ENCODE measurements around the gene LRP2.
"Not testable (repeated sequence)": the region's sequence is repeated elsewhere in the genome, so short reads cannot be mapped to it uniquely, and the experiment has no call there.

Gene LRP2

DNA sequence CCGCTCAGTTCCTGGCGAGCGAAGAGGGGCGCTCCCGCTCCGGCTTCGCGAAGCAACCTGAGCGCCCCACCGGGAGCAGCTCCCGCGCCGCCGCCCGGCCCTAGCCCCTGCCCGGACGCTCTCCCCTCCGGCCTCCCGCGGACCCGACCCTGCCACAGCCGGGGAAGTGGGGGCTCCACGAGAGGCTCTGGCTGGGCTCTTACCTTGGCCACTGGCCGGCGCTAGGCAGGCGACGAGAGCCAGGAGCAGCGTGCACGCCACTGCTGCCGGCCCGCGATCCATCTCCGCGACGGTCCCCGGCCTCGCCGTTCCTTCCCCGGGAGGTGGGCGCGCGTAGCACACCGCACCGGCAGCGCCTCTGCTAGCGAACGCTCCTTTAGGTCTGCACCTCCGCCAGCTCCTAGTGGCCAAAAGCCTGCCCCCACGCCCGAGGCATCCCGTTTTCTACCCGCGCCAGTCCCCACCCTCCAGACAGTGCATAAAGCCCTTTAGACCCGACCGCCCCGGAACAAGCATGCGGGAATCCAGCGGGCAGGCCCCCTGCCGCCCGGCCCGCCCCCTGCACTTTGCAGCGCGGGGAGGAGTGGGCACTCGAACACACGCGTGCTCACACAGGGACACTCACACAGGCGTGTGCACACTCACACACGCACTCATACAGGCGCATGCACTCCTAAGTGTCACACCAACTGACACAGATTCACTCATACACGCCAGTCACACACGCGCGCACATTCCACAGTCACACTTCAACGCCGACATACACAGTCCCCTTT lies at the start of gene LRP2:
TSS of gene LRP2 (minus strand) at position 417 of the 776 bp plus-strand sequence. CDS start at position 282, 135 bp downstream.
- H3K27me3 ChIP-seq (replicated peaks; ENCODE audit: control insufficient read depth, insufficient read depth, low read length) = no peaks in the 10 kb centered on the region; the same call in 1 of the 2 replicates
- TF ChIP-seq, protein P1, sequence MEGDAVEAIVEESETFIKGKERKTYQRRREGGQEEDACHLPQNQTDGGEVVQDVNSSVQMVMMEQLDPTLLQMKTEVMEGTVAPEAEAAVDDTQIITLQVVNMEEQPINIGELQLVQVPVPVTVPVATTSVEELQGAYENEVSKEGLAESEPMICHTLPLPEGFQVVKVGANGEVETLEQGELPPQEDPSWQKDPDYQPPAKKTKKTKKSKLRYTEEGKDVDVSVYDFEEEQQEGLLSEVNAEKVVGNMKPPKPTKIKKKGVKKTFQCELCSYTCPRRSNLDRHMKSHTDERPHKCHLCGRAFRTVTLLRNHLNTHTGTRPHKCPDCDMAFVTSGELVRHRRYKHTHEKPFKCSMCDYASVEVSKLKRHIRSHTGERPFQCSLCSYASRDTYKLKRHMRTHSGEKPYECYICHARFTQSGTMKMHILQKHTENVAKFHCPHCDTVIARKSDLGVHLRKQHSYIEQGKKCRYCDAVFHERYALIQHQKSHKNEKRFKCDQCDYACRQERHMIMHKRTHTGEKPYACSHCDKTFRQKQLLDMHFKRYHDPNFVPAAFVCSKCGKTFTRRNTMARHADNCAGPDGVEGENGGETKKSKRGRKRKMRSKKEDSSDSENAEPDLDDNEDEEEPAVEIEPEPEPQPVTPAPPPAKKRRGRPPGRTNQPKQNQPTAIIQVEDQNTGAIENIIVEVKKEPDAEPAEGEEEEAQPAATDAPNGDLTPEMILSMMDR (IDR thresholded peaks at IDR 0.05; ENCODE audit: insufficient read depth, low read length, poor library complexity, severe bottlenecking) = no peak

DNA sequence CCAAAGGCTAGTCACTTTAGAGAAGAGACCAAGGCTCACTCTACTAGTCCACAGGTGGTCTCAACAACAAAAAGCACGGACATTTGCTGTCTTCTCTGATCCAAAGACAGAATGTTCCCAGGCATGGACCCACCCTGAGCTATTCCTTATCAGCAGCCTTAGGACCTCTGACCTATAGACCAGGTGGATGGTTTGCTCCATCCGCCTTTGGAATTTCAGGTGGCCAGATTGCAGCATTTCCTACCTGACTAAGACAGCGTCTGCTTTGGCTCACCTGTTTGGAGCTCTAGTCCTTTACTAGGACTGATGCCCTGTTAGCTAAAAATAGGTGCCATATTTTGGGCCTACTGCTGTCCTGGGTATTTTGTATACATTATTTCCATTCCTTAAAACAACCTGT lies 44.6 kb upstream of the LRP2 start:
- TF ChIP-seq, protein P1 (IDR thresholded peaks at IDR 0.05; ENCODE audit: insufficient read depth, low read length, poor library complexity, severe bottlenecking) = no peak
- no peak for DNase-seq (ENCODE audit: extremely low read depth, insufficient read length)

More for the DNA sequence above, at the start of gene LRP2:
- no peaks in the 10 kb centered on the region for H3K36me3 ChIP-seq (ENCODE audit: control insufficient read depth, insufficient read depth, low read length)
- peak within 1 kb of the TSS; percentile 42 for H3K4me3 ChIP-seq (replicated peaks; ENCODE audit: low read depth, low read length)
- peak; percentile 23 for DNase-seq (ENCODE audit: extremely low read depth, insufficient read length)

DNA sequence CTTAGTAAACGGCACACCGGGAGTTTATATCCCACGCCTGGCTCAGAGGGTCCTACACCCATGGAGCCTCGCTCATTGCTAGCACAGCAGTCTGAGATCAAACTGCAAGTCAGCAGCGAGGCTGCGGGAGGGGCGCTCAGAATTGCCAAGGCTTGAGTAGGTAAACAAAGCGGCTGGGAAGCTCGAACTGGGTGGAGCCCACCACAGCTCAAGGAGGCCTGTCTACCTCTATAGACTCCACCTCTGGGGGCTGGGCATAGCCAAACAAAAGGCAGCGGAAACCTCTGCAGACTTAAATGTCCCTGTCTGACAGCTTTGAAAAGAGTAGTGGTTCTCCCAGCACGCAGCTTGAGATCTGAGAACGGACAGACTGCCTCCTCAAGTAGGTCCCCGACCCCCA lies 37.2 kb upstream of the LRP2 start:
- H3K4me3 ChIP-seq (replicated peaks; ENCODE audit: low read depth, low read length); DNase-seq (ENCODE audit: extremely low read depth, insufficient read length); H3K36me3 ChIP-seq (ENCODE audit: control insufficient read depth, insufficient read depth, low read length); H3K27me3 ChIP-seq (replicated peaks; ENCODE audit: control insufficient read depth, insufficient read depth, low read length): not testable (repeated sequence)

More for the DNA sequence above, 44.6 kb upstream of the LRP2 start:
- Histone ChIP-seq H3K27me3 (replicated peaks; ENCODE audit: control insufficient read depth, insufficient read depth, low read length) (no peaks in the 10 kb centered on the region), H3K36me3 (ENCODE audit: control insufficient read depth, insufficient read depth, low read length) (no peaks in the 10 kb centered on the region), H3K4me3 (replicated peaks; ENCODE audit: low read depth, low read length) (no peak overlapping the region)

DNA sequence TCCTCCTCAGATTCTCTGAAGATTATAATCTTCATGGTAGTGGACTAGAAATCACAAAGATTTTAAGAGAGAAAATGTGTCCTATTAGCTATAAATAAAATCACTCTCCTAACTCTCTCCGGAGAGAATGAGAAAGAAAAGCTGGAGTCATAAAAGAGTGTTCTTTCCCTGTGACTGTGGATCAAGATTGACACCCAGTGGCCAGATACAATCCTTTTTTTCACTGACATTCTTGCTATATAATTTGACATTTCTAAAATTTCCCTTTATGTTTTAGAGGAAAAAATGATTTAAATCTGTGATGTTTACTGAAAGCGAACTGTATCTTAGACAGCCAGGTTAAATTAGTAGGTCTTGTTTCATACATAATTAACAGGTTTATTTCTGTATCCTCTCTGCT lies 35.4 kb upstream of the LRP2 start:
- Histone ChIP-seq H3K4me3 (replicated peaks; ENCODE audit: low read depth, low read length) (no peak overlapping the region), H3K36me3 (ENCODE audit: control insufficient read depth, insufficient read depth, low read length) (no peaks in the 10 kb centered on the region), H3K27me3 (replicated peaks; ENCODE audit: control insufficient read depth, insufficient read depth, low read length) (no peaks in the 10 kb centered on the region)
- DNase-seq (ENCODE audit: extremely low read depth, insufficient read length) = no peak
- TF ChIP-seq, protein P1 (IDR thresholded peaks at IDR 0.05; ENCODE audit: insufficient read depth, low read length, poor library complexity, severe bottlenecking) = peak; percentile 27

DNA sequence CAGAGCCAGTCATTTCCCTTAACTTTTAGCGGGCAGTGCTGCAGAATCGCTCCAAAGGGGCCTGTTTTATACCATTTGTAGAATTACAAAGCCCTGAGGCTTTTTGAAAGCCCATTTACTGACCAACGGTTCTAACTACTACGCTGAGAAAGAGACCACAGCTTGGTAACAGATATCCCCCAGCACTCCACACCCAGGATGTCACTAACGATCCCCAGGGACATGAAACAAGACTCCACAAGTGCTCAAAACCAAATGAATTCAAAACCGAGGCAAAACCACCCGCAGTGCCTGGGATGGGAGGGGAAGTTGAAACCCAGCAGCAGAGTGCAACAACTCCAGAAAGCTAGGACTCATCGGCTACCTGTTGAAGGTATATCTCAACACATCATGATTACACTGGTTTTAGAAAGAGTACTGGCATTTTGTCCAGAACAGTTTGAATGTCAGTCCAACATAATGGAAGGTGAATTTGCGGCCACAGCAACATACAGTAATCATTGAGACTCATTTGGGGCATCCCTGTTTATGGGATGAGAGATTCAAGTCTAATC lies 33.6 kb upstream of the LRP2 start:
- DNase-seq (ENCODE audit: extremely low read depth, insufficient read length) = no peak
- TF ChIP-seq, protein P1 (IDR thresholded peaks at IDR 0.05; ENCODE audit: insufficient read depth, low read length, poor library complexity, severe bottlenecking) = no peak
- Histone ChIP-seq H3K27me3 (replicated peaks; ENCODE audit: control insufficient read depth, insufficient read depth, low read length) (no peaks in the 10 kb centered on the region), H3K4me3 (replicated peaks; ENCODE audit: low read depth, low read length) (no peak overlapping the region), H3K36me3 (ENCODE audit: control insufficient read depth, insufficient read depth, low read length) (no peaks in the 10 kb centered on the region)

DNA sequence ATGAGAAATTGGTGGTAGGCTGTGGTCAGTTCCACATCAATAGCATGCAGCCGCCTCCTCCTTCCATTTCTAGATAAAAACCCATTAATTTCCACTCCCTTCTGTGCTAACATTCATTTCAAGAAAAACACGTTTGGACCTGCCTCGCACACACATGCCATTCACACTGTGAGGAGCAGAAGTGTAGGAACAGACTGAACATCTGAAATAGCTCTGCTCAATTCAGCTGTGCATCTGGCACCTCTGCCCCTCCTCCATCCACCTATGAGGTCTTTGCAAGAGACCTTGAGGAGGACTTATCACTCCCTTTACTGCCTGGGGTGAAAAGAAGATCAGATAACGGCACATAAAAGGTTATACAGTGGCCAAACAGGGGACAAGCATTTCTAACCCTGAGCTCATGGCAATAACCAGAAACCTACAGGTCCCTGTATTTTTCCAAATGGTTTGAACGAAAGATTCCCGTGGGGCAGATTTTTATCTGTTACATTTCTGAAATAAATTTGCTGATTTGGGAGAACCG lies 30.8 kb upstream of the LRP2 start:
- no peaks in the 10 kb centered on the region for H3K36me3 ChIP-seq (ENCODE audit: control insufficient read depth, insufficient read depth, low read length)
- no peak overlapping the region for H3K4me3 ChIP-seq (replicated peaks; ENCODE audit: low read depth, low read length)
- no peaks in the 10 kb centered on the region for H3K27me3 ChIP-seq (replicated peaks; ENCODE audit: control insufficient read depth, insufficient read depth, low read length)
- TF ChIP-seq, protein P1 (IDR thresholded peaks at IDR 0.05; ENCODE audit: insufficient read depth, low read length, poor library complexity, severe bottlenecking) = no peak
- peak; percentile 9 for DNase-seq (ENCODE audit: extremely low read depth, insufficient read length)

Data from GM06990 (cell line).